A549 (cell line): ENCODE measurements around the gene ZNF692. TPM values are rescaled to one million over a fixed set of nuclear protein-coding genes. Genes with fewer than 3 reads are reported as not detected.

ENCODE experiments used
- ATAC-seq, 2 experiments: fragments of 200-7000 bp in 1 of 2; fragments of >200 bp in 1 of 2; cut with Nextera tagmentation in 1 of 2; cut with Tn5 transposase in 1 of 2; 3 replicates each; pipeline versions ENCODE4 v1.8.0 to v1.9.1; 2018 to 2020; ENCODE audit warnings: mild to moderate bottlenecking in 1 of 2, moderate library complexity in 1 of 2
- CTCF ChIA-PET: fragments of 300-600 bp; sonication (Branson Sonifier 250); formaldehyde crosslinking; extraction: SDS; loops from one replicate; lab custom pipeline; 2021; ENCODE audit warnings: antibody characterized with exemption, inconsistent platforms; lab: Yijun Ruan, JAX
- POLR2A ChIA-PET: fragments of 350-600 bp; formaldehyde crosslinking; extraction: SDS; loops from one replicate; lab custom pipeline; 2021; ENCODE audit warnings: antibody characterized with exemption, inconsistent platforms; lab: Yijun Ruan, JAX
- DNase-seq, 2 experiments: peaks; one replicate each; pipeline versions ENCODE4 v3.0.0 to v3.0.0-alpha.2; 2011 to 2016; ENCODE audit warnings: low read depth in 1 of 2, low spot score in 1 of 2
- FAIRE-seq: peaks from 2 replicates; lab custom pipeline; 2011; peaks lifted over from hg19 to GRCh38; lab: Jason Lieb, UNC
- H3K27ac ChIP-seq, 2 experiments: fragments of >200 bp; sonication (Bioruptor Twin); formaldehyde crosslinking; 3 replicates each; pipeline ENCODE4 v1.5.1; 2016 to 2017
- H3K4me1 ChIP-seq: fragments of >200 bp; sonication (Bioruptor Twin); formaldehyde crosslinking; 3 replicates; pipeline ENCODE4 v1.6.1; 2016
- H3K4me2 ChIP-seq: fragments of >200 bp; sonication (Bioruptor Twin); formaldehyde crosslinking; 3 replicates; pipeline ENCODE4 v1.6.1; 2016
- H3K4me3 ChIP-seq: fragments of >200 bp; sonication (Bioruptor Twin); formaldehyde crosslinking; 3 replicates; pipeline ENCODE4 v1.5.1; 2016
- H3K9me3 ChIP-seq: fragments of >200 bp; sonication (Bioruptor Twin); formaldehyde crosslinking; 3 replicates; pipeline ENCODE4 v1.6.1; 2016
- ATOH8 ChIP-seq: fragments of 250-450 bp; sonication (Bioruptor Pico); IDR thresholded peaks from 2 replicates; pipeline ENCODE4 v1.5.0; 2020; ENCODE audit warnings: low read depth, mild to moderate bottlenecking, moderate library complexity
- CEBPB ChIP-seq, 2 experiments: fragments of >200 bp in 1 of 2; sonication (Bioruptor Twin) in 1 of 2; formaldehyde crosslinking in 1 of 2; IDR thresholded peaks; 2 replicates each; pipeline ENCODE4 v1.6.1; 2012 to 2016
- CHD2 ChIP-seq: fragments of 150-350 bp; IDR thresholded peaks from 2 replicates; pipeline ENCODE4 v1.6.1; 2014; ENCODE audit warnings: low read length; ENCODE audit not compliant: partially characterized antibody
- CHD4 ChIP-seq: fragments of 200-600 bp; sonication (generic); IDR thresholded peaks from 2 replicates; pipeline ENCODE4 v1.6.1; 2016; ENCODE audit warnings: antibody characterized with exemption, mild to moderate bottlenecking, borderline replicate concordance
- CTCF ChIP-seq: fragments of >200 bp; sonication (Bioruptor Twin); formaldehyde crosslinking; IDR thresholded peaks from 3 replicates; pipeline ENCODE4 v1.5.1; 2016
- E2F6 ChIP-seq: IDR thresholded peaks from 2 replicates; pipeline ENCODE4 v1.6.1; 2012; ENCODE audit warnings: low read depth, borderline replicate concordance
- EHMT2 ChIP-seq: fragments of 200-600 bp; sonication (generic); IDR thresholded peaks from 2 replicates; pipeline ENCODE4 v1.6.1; 2016; ENCODE audit warnings: antibody characterized with exemption, low read depth, mild to moderate bottlenecking, moderate library complexity
- EP300 ChIP-seq, 2 experiments: fragments of >200 bp; sonication (Bioruptor Twin); formaldehyde crosslinking; IDR thresholded peaks; 2 replicates in 1 of 2; 3 replicates in 1 of 2; pipeline ENCODE4 v1.6.1; 2016 to 2017
- FOSB ChIP-seq: fragments of 250-450 bp; sonication (Bioruptor Pico); IDR thresholded peaks from 2 replicates; pipeline ENCODE4 v1.5.0; 2020; ENCODE audit warnings: mild to moderate bottlenecking, moderate library complexity
- FOXS1 ChIP-seq: fragments of 250-450 bp; sonication (Bioruptor Pico); IDR thresholded peaks from 2 replicates; pipeline ENCODE4 v1.5.0; 2020; ENCODE audit warnings: mild to moderate bottlenecking, moderate library complexity
- HOXB13 ChIP-seq: fragments of 250-450 bp; sonication (Bioruptor Pico); IDR thresholded peaks from 2 replicates; pipeline ENCODE4 v1.5.0; 2020; ENCODE audit warnings: low read depth, mild to moderate bottlenecking, moderate library complexity
- HOXB5 ChIP-seq: fragments of 250-450 bp; sonication (Bioruptor Pico); IDR thresholded peaks from 2 replicates; pipeline ENCODE4 v1.5.0; 2020; ENCODE audit warnings: mild to moderate bottlenecking, moderate library complexity
- JUN ChIP-seq, 2 experiments: fragments of >200 bp; sonication (Bioruptor Twin); formaldehyde crosslinking; IDR thresholded peaks; 2 replicates in 1 of 2; 3 replicates in 1 of 2; pipeline ENCODE4 v1.6.1; 2016 to 2017
- JUNB ChIP-seq: fragments of >200 bp; sonication (Bioruptor Twin); formaldehyde crosslinking; IDR thresholded peaks from 2 replicates; pipeline ENCODE4 v1.6.1; 2016
- MAX ChIP-seq: IDR thresholded peaks from 2 replicates; pipeline ENCODE4 v1.6.1; 2012
- MAZ ChIP-seq: fragments of 150-350 bp; IDR thresholded peaks from 2 replicates; pipeline ENCODE4 v1.6.1; 2014; ENCODE audit warnings: antibody characterized with exemption, low read depth, low read length, borderline replicate concordance
- MYC ChIP-seq: IDR thresholded peaks from 2 replicates; pipeline ENCODE4 v1.6.1; 2012; ENCODE audit warnings: mild to moderate bottlenecking, inconsistent platforms, low read length, improper control_type of control experiment, borderline replicate concordance
- NPAS2 ChIP-seq: fragments of 250-450 bp; sonication (Bioruptor Pico); IDR thresholded peaks from 2 replicates; pipeline ENCODE4 v1.8.0; 2022; ENCODE audit warnings: mild to moderate bottlenecking, moderate library complexity, borderline replicate concordance
- NR3C1 ChIP-seq: fragments of >200 bp; sonication (Bioruptor Twin); formaldehyde crosslinking; IDR thresholded peaks from 3 replicates; pipeline ENCODE4 v1.6.1; 2017
- PBX3 ChIP-seq: IDR thresholded peaks from 2 replicates; pipeline ENCODE4 v1.6.1; 2012
- PHF8 ChIP-seq: fragments of 200-600 bp; sonication (generic); IDR thresholded peaks from 2 replicates; pipeline ENCODE4 v1.6.1; 2016; ENCODE audit warnings: low read depth, mild to moderate bottlenecking, antibody characterized with exemption, moderate library complexity, borderline replicate concordance
- POLR2A ChIP-seq: IDR thresholded peaks from 2 replicates; pipeline ENCODE4 v1.6.1; 2012; ENCODE audit warnings: mild to moderate bottlenecking, low read length
- RNF2 ChIP-seq: fragments of 200-600 bp; sonication (generic); IDR thresholded peaks from 2 replicates; pipeline ENCODE4 v1.6.1; 2016; ENCODE audit warnings: low read depth, mild to moderate bottlenecking, antibody characterized with exemption, moderate library complexity, borderline replicate concordance
- TFCP2L1 ChIP-seq: fragments of 250-450 bp; sonication (Bioruptor Pico); IDR thresholded peaks from 2 replicates; pipeline ENCODE4 v1.5.0; 2021; ENCODE audit warnings: mild to moderate bottlenecking
- TP53 ChIP-seq: fragments of 250-450 bp; sonication (Bioruptor Pico); IDR thresholded peaks from 2 replicates; pipeline ENCODE4 v1.5.0; 2021; ENCODE audit warnings: mild to moderate bottlenecking, moderate library complexity
- ZC3H11A ChIP-seq: fragments of 450-650 bp; IDR thresholded peaks from 2 replicates; pipeline ENCODE4 v1.6.1; 2014; ENCODE audit warnings: antibody characterized with exemption, mild to moderate bottlenecking
- ZNF302 ChIP-seq: fragments of 250-450 bp; sonication (Bioruptor Pico); IDR thresholded peaks from 2 replicates; pipeline ENCODE4 v1.9.0; 2021; ENCODE audit warnings: inconsistent platforms, mild to moderate bottlenecking, moderate library complexity
- WGBS: methylation state at CpG from one replicate; pipeline ENCODE4 v1.1.6; 2017; ENCODE audit errors: missing lambda C conversion rate; 5-methylcytosine and 5-hydroxymethylcytosine counted together
- polyA plus RNA-seq, 4 experiments: library from polyadenylated mRNA; depleted of rRNA in 3 of 4; stranded (reverse); fragments of >200 nt; fragmentation: RNase III in 1 of 4; extraction: RNeasy Plus Mini Kit Qiagen cat#74134 plus additional on column Dnase treatment in 1 of 4; gene quantifications; 2 replicates in 3 of 4; 3 replicates in 1 of 4; pipeline ENCODE4 v1.2.3, GENCODE V29; 2011 to 2017

The ZNF692 gene
- polyA plus RNA-seq, 2 of the 4 experiments (the other 2 are of a cell fraction): 19.8 to 46.8 TPM

- 89% methylated on average over 4 of the region's 4 CpGs for WGBS
- no peak for DNase-seq
- CTCF ChIA-PET: interaction anchor here (1.0 to 3.4 kb wide), 7 partner anchors 10 to 54 kb away, joined by 3 to 46 read pairs (median 5); partner anchors contain the start of gene ZNF672
- ATAC-seq: no peak
- H3K9me3 ChIP-seq: no peaks in the 10 kb centered on the region
- TF ChIP-seq ZC3H11A (no peak), JUN (IDR thresholded peaks at IDR 0.05) (no peak), FOXS1 (CRISPR knock-in tag) (no peak)
- POLR2A ChIA-PET: interaction anchor here (1.0 to 3.0 kb wide), 3 partner anchors 13 to 47 kb away, joined by 3 to 53 read pairs (median 36); partner anchors contain the start of genes PGBD2 and ZNF672
- H3K4me3 ChIP-seq: no peak overlapping the region
- H3K4me1 ChIP-seq: peaks cover 23% of the 10 kb centered on the region
- no peak for FAIRE-seq
- H3K27ac ChIP-seq: peak overlapping the region in 1 of 2 experiments; percentile 99; a peak in 2 of 6 replicates
- peak overlapping the region; percentile 99 for H3K4me2 ChIP-seq
Measured at GRCh38 chr1:248860007-248860406, 1.1 kb upstream of the ZNF692 start.

GRCh38 chr1:248858096-248858890 lies 592 bp downstream of the ZNF692 start:
- ATAC-seq: peak; percentile 74 to 77
- 0% methylated on average over 20 of the region's 45 CpGs for WGBS
- Histone ChIP-seq H3K4me3 (peak overlapping the region; percentile 77), H3K9me3 (no peaks in the 10 kb centered on the region), H3K4me2 (peak overlapping the region; percentile 99), H3K27ac (peak overlapping the region; percentile 96 to 99), H3K4me1 (peaks cover 20% of the 10 kb centered on the region; the same call in 2 of the 3 replicates)
- FAIRE-seq: no peak
- TF ChIP-seq CTCF (peak; percentile 65), HOXB5 (CRISPR knock-in tag) (no peak), TP53 (CRISPR knock-in tag) (no peak; the same call in 1 of the 2 replicates), HOXB13 (CRISPR knock-in tag) (0 out of 2 replicates have a peak, but pooled peaks have one; percentile 30), E2F6 (no peak; the same call in none of the 2 replicates), RNF2 (peak; percentile 24; the same call in 1 of the 2 replicates), POLR2A (peak; percentile 44), CHD4 (no peak), EHMT2 (no peak), NPAS2 (CRISPR knock-in tag) (no peak), PHF8 (peak; percentile 51; the same call in 1 of the 2 replicates), MYC (peak; percentile 64; the same call in 1 of the 2 replicates), CHD2 (no peak), MAZ (no peak), MAX (peak; percentile 84), PBX3 (no peak), TFCP2L1 (CRISPR knock-in tag) (no peak), CEBPB (IDR thresholded peaks at IDR 0.05) (no peak), ATOH8 (CRISPR knock-in tag) (no peak; the same call in 1 of the 2 replicates), JUNB (no peak), ZNF302 (CRISPR knock-in tag) (no peak), FOSB (CRISPR knock-in tag) (no peak), EP300 (IDR thresholded peaks at IDR 0.05) (no peak), NR3C1 (no peak)
- peak; percentile 59 to 76 for DNase-seq
- ChIA-PET POLR2A (interaction anchor here (0.6 to 3.0 kb wide), 9 partner anchors 11 to 1975 kb away, joined by 3 to 53 read pairs (median 5); partner anchors contain the start of genes PGBD2, SH3BP5L and ZNF672), CTCF (interaction anchor here (0.7 to 3.4 kb wide), 14 partner anchors 8 to 68 kb away, joined by 3 to 46 read pairs (median 7); partner anchors contain the start of genes SH3BP5L and ZNF672)
